Measurements from ENCODE around the gene USP20. TPM values are rescaled to one million over a fixed set of nuclear protein-coding genes. Genes with fewer than 3 reads are reported as not detected.

USP20 gene
- total RNA-seq, 2 donors from 2014 or later = 50.1 to 52.5 TPM

- Mint-ChIP-seq H3K27me3 (no peaks in the 10 kb centered on the region), H3K36me3 (ENCODE audit: low read depth) (peaks cover 50% of the 10 kb centered on the region), H3K27ac (peak overlapping the region; percentile 87), H3K9me3 (no peaks in the 10 kb centered on the region), H3K4me1 (peaks cover 25% of the 10 kb centered on the region), H3K4me3 (peak overlapping the region; percentile 71)
- peak; percentile 91 for ATAC-seq (replicated peaks)
These were observed 33.7 kb downstream of the USP20 start for GRCh38 chr9:129868872-129869486.

GRCh38 chr9:129869585-129870501, 34.6 kb downstream of the USP20 start:
- Mint-ChIP-seq H3K4me3 (peak overlapping the region; percentile 71), H3K36me3 (ENCODE audit: low read depth) (peaks cover 53% of the 10 kb centered on the region), H3K27ac (peak overlapping the region; percentile 87)

GRCh38 chr9:129871046-129871445, 35.8 kb downstream of the USP20 start:
- Mint-ChIP-seq H3K27ac (peak overlapping the region; percentile 29), H3K36me3 (ENCODE audit: low read depth) (peaks cover 51% of the 10 kb centered on the region), H3K4me3 (peak overlapping the region; percentile 71), H3K27me3 (no peaks in the 10 kb centered on the region), H3K4me1 (peaks cover 15% of the 10 kb centered on the region), H3K9me3 (no peaks in the 10 kb centered on the region)
- no peak for ATAC-seq (replicated peaks)

More at GRCh38 chr9:129869585-129870501, 34.6 kb downstream of the USP20 start:
- no peaks in the 10 kb centered on the region for H3K9me3 Mint-ChIP-seq
- H3K4me1 Mint-ChIP-seq = peaks cover 21% of the 10 kb centered on the region
- ATAC-seq (replicated peaks) = no peak
- H3K27me3 Mint-ChIP-seq = no peaks in the 10 kb centered on the region

DNA sequence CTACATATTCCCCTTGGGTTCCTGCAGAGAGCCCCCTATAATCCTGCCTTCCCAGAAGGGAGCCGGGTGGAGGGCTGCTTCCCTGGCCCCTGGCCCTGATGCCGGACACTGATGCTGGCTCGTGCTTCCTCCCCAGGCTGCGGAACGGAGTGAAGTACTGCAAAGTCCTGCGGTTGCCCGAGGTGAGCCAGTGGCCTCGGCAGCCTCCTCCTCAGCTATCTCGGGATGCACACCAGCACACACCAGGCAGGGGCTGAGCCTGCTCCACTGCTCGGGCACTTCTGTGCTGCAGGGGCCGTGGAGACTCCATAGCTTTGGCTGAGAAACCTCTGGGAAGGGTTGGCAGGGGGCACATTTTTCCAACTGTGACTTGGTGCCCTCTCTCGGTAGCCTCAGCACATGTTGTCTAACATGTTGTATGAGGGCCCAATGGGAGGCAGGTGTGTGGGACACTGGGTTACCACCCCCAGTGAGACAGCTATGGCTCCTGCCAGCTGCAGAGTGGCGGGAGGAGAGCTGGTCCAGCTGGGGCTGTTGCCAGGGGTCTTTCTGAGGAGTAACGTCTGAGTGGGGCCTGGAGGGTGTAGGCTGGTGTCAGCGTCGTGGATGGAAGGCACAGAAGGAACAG, 38.4 kb downstream of the USP20 start:
- Mint-ChIP-seq H3K27ac (peak overlapping the region; percentile 17), H3K36me3 (ENCODE audit: low read depth) (peaks cover 61% of the 10 kb centered on the region), H3K27me3 (no peaks in the 10 kb centered on the region), H3K4me1 (no peaks in the 10 kb centered on the region), H3K4me3 (no peak overlapping the region), H3K9me3 (no peaks in the 10 kb centered on the region)
- no peak for ATAC-seq (replicated peaks)

DNA sequence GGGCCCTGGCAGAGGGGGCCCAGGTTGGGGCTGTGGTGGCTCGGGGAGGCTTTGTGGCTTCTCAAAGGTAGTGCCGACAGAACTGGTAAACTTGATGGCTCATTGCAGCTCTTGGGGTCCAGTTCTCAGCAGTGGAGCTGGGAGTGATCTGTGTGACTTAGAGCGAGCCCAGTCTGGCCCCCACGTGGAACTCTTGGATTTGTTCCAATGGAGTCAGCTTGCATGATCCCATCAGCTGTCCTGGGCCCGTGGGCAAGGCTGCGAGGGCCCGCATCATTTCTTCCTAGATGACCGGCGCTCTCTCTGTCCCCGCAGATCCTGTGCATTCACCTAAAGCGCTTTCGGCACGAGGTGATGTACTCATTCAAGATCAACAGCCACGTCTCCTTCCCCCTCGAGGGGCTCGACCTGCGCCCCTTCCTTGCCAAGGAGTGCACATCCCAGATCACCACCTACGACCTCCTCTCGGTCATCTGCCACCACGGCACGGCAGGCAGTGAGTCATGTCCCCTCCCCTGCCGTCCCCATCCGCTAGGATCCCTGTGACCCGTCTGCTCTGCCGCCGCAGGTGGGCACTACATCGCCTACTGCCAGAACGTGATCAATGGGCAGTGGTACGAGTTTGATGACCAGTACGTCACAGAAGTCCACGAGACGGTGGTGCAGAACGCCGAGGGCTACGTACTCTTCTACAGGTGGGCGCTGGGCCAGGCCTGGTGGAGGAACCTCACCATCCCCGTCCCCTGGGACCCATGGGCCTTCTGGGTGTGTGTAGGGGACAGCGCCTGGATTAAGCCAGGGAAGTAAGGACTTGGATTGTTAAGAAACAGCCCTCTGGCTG, 39.2 kb downstream of the USP20 start:
- Mint-ChIP-seq H3K27ac (peak overlapping the region; percentile 17), H3K27me3 (no peaks in the 10 kb centered on the region), H3K36me3 (ENCODE audit: low read depth) (peaks cover 66% of the 10 kb centered on the region), H3K4me1 (no peaks in the 10 kb centered on the region), H3K4me3 (no peak overlapping the region), H3K9me3 (no peaks in the 10 kb centered on the region)
- no peak for ATAC-seq (replicated peaks)

- H3K36me3 Mint-ChIP-seq (ENCODE audit: low read depth) = peaks cover 73% of the 10 kb centered on the region
- H3K27me3 Mint-ChIP-seq = no peaks in the 10 kb centered on the region
- H3K9me3 Mint-ChIP-seq = no peaks in the 10 kb centered on the region
- no peak for ATAC-seq (replicated peaks)
- H3K4me3 Mint-ChIP-seq = no peak overlapping the region
- H3K27ac Mint-ChIP-seq = no peak overlapping the region
- no peaks in the 10 kb centered on the region for H3K4me1 Mint-ChIP-seq
These were observed 39.9 kb downstream of the USP20 start for GRCh38 chr9:129875181-129875611.

- ATAC-seq (replicated peaks) = no peak
- no peaks in the 10 kb centered on the region for H3K27me3 Mint-ChIP-seq
- no peaks in the 10 kb centered on the region for H3K9me3 Mint-ChIP-seq
- H3K4me1 Mint-ChIP-seq = no peaks in the 10 kb centered on the region
- H3K36me3 Mint-ChIP-seq (ENCODE audit: low read depth) = peaks cover 77% of the 10 kb centered on the region
- H3K4me3 Mint-ChIP-seq = no peak overlapping the region
- no peak overlapping the region for H3K27ac Mint-ChIP-seq
These were observed 40.6 kb downstream of the USP20 start for GRCh38 chr9:129875687-129876395.

DNA sequence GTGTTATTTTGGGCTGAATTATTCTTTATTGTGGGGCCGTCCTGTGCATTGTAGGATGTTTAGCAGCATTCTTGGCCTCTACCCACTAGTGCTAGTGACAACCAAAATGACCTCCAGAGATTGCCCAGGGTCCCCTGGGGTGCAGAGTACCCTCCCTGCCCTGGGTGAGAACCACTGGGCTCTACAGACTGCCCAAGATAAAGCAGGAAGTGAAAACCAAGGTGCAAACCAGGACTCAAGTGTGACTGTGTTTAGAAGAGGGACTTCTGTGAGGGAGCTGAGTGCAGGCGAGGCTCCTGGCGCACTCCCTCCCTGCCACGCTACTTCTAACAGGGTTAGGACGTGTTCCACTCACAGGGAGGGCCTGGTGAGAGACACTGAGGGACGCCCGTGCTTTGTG, 41.6 kb downstream of the USP20 start:
- Mint-ChIP-seq H3K4me3 (no peak overlapping the region), H3K4me1 (no peaks in the 10 kb centered on the region), H3K27ac (no peak overlapping the region), H3K27me3 (no peaks in the 10 kb centered on the region), H3K9me3 (no peaks in the 10 kb centered on the region), H3K36me3 (ENCODE audit: low read depth) (peaks cover 74% of the 10 kb centered on the region)
- ATAC-seq (replicated peaks) = no peak

- no peaks in the 10 kb centered on the region for H3K4me1 Mint-ChIP-seq
- ATAC-seq (replicated peaks) = no peak
- H3K27me3 Mint-ChIP-seq = no peaks in the 10 kb centered on the region
- H3K27ac Mint-ChIP-seq = no peak overlapping the region
- H3K4me3 Mint-ChIP-seq = no peak overlapping the region
- H3K36me3 Mint-ChIP-seq (ENCODE audit: low read depth) = peaks cover 78% of the 10 kb centered on the region
- no peaks in the 10 kb centered on the region for H3K9me3 Mint-ChIP-seq
These were observed 43.0 kb downstream of the USP20 start for GRCh38 chr9:129878291-129878690.

DNA sequence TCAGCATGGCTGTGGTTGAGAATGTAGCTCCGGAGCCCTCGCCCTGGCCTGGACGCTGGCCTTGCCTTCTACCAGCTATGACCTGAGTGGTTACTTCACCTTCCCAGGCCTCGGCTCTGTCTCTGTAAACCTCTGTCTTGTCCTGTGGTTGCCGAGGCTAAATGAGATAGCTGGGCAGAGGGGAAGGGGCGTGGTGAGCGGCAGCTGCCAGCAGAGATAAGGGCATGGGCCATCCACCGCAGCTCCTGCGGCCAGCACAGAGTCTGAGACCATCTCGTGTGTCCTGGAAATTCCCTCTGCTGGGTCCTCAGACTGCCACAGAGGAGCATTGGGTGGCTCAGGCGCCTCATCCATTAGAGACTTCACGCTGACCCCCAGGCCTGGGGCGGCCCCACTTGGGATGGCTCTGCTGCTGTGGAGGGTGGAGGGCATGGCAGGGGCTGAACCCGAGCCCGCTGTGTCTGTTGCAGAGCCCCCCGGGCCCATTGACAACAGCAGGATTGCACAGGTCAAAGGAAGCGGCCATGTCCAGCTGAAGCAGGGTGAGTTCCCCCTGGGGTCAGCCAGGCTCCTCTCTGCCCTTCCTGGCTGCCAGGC, 43.9 kb downstream of the USP20 start:
- Mint-ChIP-seq H3K36me3 (ENCODE audit: low read depth) (peaks cover 77% of the 10 kb centered on the region), H3K9me3 (no peaks in the 10 kb centered on the region), H3K27ac (no peak overlapping the region), H3K4me3 (no peak overlapping the region), H3K4me1 (peaks cover 4% of the 10 kb centered on the region), H3K27me3 (no peaks in the 10 kb centered on the region)
- ATAC-seq (replicated peaks) = no peak

DNA sequence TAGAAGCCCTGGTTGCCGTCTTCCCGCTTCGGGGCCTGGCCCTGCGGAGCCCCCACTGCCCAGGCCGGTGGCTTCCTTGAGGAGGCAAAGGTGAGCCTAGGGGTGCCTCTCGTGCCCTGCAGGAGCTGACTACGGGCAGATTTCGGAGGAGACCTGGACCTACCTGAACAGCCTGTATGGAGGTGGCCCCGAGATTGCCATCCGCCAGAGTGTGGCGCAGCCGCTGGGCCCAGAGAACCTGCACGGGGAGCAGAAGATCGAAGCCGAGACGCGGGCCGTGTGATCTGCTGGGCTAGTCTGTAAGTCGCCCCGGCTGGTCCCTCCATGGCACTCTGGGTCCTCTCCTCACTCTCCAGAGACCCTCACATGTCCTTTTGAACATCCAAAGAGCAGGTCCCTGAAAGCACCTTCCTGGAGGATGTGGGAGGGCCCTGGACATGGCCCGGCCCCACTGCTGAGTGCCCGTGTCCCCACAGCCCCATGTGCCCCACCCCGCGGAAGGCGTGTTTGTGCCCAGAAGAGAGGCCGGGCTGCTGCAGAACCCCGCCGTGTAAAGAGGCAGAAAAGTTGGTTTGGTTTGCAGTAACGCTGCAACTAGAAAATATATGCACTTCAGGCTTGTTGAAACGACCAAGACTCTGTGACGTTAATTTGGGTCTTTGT, 44.9 kb downstream of the USP20 start:
- Mint-ChIP-seq H3K27ac (peak overlapping the region; percentile 54), H3K4me1 (peaks cover 5% of the 10 kb centered on the region), H3K9me3 (no peaks in the 10 kb centered on the region), H3K4me3 (no peak overlapping the region), H3K36me3 (ENCODE audit: low read depth) (peaks cover 79% of the 10 kb centered on the region), H3K27me3 (no peaks in the 10 kb centered on the region)
- no peak for ATAC-seq (replicated peaks)

GRCh38 chr9:129880654-129881546, 45.6 kb downstream of the USP20 start:
- H3K4me3 Mint-ChIP-seq = no peak overlapping the region
- H3K27ac Mint-ChIP-seq = no peak overlapping the region
- no peak for ATAC-seq (replicated peaks)
- peaks cover 5% of the 10 kb centered on the region for H3K4me1 Mint-ChIP-seq
- H3K36me3 Mint-ChIP-seq (ENCODE audit: low read depth) = peaks cover 83% of the 10 kb centered on the region
- no peaks in the 10 kb centered on the region for H3K27me3 Mint-ChIP-seq
- H3K9me3 Mint-ChIP-seq = no peaks in the 10 kb centered on the region

Data from activated T-helper 17 cell treated with anti-CD3 and anti-CD28 coated beads, Interleukin-2, amount 50 U/mL, for 72 hours (primary cell).